H1 (cell line): Measurements from ENCODE around the gene GARNL3. TPM values are rescaled to one million over a fixed set of nuclear protein-coding genes. Genes with fewer than 3 reads are reported as not detected.

Experiments
- HDAC6 ChIP-seq: IDR thresholded peaks from one replicate; pipeline ENCODE4 v1.7.1; 2012; ENCODE audit warnings: low read depth, mild to moderate bottlenecking, inconsistent platforms, low read length, moderate library complexity
- RAD21 ChIP-seq, 2 experiments: IDR thresholded peaks in 1 of 2; conservative IDR thresholded peaks in 1 of 2; 2 replicates each; pipeline ENCODE4 v1.6.1; 2011; ENCODE audit warnings: low read depth in 2 of 2, low read length in 2 of 2, improper control_type of control experiment in 1 of 2, inconsistent platforms in 1 of 2, mild to moderate bottlenecking in 1 of 2, moderate library complexity in 1 of 2
- SP2 ChIP-seq: IDR thresholded peaks from 2 replicates; pipeline ENCODE4 v1.6.1; 2012; ENCODE audit warnings: mild to moderate bottlenecking, low read length, inconsistent platforms
- TAF1 ChIP-seq: IDR thresholded peaks from 2 replicates; pipeline ENCODE4 v1.6.1; 2011; ENCODE audit warnings: mild to moderate bottlenecking, low read depth, low read length
- polyA plus RNA-seq, 7 experiments: library from polyadenylated mRNA; depleted of rRNA in 3 of 7; stranded (reverse) in 5 of 7; unstranded in 2 of 7; fragments of >200 nt in 5 of 7; fragments of 200-250 nt in 2 of 7; gene quantifications; 1 replicate in 5 of 7; 2 replicates in 1 of 7; 4 replicates in 1 of 7; pipeline versions ENCODE4 v1.2.1 to v1.2.3, GENCODE V29; 2011 to 2013; ENCODE audit warnings: missing spikeins in 2 of 7, mixed read lengths in 2 of 7
- total RNA-seq: library from RNA; stranded (reverse); fragmentation: NEBNext Ultra II Directional; extraction: Animal tissue kit (Norgen Biotek cat#: 25700); gene quantifications from 2 replicates; pipeline ENCODE4 v1.2.1, GENCODE V29; 2021

GARNL3 gene
- total and polyA plus RNA-seq, 2 of the 8 experiments (the other 6 are each of a cell fraction or from before 2014, with no cell fraction given): 6.5 to 18.3 TPM

- TF ChIP-seq RAD21 (IDR thresholded peaks at IDR 0.05 in 1 of 2, conservative IDR thresholded peaks at IDR 0.05 in 1 of 2; ENCODE audit: low read depth in 2 of 2, low read length in 2 of 2): no peak
- TF ChIP-seq SP2: no peak
- TF ChIP-seq TAF1: no peak
- no peak for TF ChIP-seq HDAC6
Measured at GRCh38 chr9:127269449-127269848, 4.9 kb downstream of the GARNL3 start (continued).
